ENCODE data around the gene FRMPD4.
"Not testable (repeated sequence)": the region's sequence is repeated elsewhere in the genome, so short reads cannot be mapped to it uniquely, and the experiment has no call there.

Gene FRMPD4

DNA sequence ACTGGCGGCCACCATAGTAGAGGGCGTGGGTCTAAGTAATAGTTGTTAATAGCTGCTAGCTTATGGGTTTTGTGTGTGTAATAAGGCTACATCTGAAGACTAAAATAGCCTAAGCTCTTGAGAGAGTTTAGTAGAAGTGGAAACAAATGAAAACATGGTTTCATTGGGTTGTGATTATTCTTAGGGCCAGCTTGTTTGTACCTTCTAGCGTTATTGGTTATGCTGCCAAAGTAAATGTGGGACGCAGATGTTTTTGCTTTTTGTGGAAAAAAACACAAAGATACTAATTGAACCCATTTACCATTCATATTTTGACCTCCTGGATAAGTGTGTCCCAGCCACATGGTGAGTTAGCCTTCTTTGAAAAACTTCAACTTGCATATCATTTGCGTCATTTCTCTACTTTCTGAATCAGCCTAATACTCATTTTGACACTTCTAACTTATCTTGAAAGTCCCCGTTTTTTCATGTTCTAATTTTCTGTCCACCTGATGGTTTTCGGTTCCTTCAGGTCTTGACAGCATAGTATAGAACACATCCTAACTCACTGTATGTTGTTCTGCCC is 305.3 kb downstream of the FRMPD4 start:
- DNase-seq = no peak

DNA sequence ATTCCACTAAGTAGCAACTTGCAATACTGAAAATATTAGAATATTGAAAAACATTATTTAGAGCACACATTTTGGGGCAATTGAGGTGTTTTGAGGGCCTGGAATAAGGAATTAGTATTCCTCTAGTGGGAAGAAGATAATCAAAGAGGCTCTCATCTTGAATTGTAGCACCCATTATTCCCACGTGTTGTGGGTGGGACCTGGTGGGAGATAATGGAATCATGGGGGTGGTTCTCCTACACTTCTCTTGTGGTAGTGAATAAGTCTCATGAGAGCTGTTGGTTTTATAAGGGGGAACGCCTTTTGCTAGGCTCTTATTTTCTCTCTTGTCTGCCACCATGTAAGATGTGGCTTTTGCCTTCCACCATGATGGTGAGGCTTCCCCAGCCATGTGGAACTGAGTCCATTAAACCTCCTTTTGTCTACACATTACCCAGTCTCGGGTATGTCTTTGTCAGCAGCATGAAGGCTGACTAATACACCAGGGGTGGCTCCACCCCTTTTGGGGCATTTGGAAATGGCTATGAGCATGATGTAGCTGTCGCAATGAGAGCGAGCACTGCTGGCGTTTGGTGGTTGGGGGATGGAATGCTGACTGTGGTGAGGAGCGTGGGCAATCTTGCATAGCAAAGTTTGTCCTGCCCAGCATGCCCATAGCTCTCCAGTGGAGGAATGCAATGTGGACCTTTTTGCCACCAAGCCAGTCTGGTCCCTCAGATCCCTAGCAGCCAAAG is 308.2 kb downstream of the FRMPD4 start:
- peak; percentile 64 for DNase-seq

DNA sequence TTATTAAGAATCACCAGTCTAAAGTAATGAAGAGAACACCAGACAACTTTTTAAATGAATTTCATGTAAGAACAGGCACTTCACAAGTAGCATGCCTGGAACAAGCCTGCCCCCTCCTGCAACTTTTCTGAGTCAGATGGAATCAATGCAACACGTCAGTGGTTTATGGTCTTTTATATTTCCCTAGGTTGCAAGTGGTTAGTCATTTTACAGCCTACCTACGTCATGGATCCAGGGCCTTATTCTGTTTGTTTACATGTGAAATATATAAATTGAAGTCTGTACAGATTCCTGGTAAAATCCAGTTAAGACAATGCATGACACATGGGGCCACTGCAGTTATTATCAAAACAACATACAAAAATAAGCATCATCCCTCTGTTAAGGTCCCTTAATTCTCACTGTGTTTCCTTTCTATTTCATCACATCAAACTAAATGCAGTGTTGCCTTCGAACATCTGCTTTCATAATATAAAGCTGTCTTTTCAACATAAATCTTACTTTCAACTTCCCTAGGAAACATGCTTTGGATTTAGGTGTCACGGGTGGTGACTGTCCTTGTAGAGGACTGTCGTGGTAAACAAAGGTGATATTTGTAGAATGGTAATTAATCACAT is 309.3 kb downstream of the FRMPD4 start:
- DNase-seq = peak; percentile 88

DNA sequence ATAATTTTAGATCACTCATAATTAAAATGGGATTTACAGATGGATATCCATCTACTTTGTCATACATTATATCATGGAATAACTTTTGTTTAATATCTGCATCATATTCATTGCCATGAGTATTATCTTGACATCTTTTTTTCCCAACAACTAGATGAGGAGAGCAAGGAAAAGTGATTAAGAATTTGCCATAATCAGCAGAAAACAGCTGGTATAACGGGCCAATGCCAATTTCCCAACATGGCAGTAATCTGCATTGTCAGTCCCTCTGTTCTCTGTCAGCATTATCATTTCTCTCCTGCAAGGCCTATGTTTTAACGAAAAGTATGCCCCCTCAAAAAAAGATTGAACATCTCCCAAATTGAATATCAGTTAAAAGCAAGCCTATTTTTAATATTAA is 314.0 kb downstream of the FRMPD4 start:
- DNase-seq = no peak

DNA sequence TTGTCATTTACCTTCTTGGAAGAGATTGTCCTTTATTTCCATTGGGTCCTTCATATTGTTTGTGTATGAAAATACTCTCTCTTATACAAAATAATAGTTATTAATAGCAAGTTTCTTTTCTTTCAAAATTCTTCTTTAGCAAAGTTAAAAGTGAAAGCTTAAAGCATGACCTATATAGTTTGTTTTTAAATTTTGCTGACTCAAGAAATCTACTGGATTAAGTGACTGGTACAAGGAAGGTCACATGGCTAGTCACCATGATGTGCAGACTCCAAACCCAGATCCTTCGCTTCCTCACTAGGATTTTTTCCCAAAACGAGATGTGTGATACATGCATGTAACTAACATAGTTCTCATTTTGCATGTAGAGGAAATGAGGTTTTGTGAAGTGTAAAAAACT is 322.7 kb downstream of the FRMPD4 start:
- DNase-seq = no peak

DNA sequence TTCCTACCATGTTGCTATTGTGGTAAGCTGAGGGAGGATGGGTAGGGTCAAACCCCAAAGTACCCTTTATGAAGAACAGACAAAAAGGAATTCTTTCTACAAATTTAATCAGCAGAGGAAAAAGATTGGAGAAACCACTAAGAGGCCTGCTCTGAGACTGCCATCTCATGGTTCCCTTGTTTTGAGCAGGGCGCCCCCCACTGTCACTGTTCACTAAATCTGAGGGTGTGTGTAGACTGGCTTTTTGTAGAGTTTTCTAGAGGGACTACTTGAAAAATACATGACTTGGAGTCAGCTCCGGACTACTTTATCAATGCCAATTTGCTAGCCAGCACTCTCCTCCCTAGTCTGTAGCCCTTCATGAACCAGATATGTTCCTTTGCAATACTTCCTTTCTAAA is 324.8 kb downstream of the FRMPD4 start:
- no peak for DNase-seq

DNA sequence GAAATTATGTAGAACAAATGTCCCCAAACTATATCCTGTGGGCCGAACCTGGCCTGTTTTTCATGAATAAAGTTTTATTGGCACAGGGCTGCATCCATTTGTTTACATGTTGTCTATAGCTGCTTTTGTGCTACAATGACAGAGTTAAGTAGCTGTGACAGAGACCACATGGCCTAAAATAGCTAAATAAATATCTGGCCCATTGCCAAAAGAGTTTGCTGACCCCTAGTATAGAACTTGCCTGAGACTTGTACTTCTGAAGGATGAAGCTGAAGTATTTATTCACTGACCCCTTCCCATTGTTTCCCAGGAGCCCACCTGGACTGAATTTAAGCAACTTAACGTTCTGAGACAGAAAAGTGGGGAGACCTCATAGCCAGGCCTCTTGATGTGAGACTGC is 325.6 kb downstream of the FRMPD4 start:
- DNase-seq = no peak

DNA sequence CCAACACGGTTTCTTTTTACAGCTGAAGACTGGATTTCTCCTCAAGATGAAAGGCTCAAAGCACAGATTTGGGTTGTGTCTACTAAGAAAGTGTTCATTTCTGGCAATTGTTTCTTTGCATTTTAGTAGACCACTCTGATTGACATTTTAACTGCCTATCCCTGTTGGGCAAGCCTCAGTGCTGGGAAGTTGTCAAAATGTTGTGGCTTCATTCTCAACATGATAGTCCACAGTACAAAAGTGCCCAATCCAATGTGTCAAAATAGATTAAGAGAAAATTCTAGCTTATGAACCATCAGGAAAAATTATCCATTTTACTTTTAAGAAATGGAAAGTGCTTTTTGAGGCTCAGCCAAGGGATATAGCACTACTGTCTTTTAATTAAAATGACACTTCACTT is 329.0 kb downstream of the FRMPD4 start:
- no peak for DNase-seq

DNA sequence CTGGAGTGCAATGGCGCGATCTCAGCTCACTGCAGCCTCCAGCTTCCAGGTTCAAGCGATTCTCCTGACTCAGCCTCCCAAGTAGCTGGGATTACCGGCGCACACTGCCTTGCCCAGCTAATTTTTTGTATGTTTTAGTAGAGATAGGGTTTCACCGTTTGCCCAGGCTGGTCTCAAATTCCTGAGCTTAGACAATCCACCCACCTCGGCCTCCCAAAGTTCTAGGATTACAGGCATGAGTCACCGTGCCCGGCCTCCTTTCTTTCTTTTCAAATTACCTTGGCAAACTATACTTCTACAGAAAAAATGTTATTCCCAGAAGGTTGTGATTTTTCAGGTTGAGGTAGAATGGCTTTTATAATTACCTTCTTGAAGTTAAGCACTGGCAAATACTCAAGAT is 331.0 kb downstream of the FRMPD4 start:
- DNase-seq = no peak

DNA sequence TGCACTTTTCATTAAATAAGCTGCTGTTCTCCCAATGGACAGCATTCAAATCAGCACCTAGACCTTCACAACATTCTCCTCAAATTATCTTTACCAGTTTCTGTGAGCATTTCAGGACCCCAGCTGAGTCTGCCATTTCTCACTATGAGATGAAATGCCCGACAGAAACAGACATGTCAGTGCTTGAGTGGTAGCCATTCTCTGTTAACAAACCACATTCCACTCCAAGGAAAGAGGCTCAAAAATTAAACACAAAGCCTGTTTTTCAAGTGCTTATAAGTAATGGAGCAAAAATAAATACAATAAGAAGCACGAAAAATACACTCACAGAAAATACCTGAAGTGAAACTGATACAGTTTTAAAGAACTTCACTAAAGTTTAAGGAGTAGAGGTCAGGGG is 332.8 kb downstream of the FRMPD4 start:
- no peak for DNase-seq

DNA sequence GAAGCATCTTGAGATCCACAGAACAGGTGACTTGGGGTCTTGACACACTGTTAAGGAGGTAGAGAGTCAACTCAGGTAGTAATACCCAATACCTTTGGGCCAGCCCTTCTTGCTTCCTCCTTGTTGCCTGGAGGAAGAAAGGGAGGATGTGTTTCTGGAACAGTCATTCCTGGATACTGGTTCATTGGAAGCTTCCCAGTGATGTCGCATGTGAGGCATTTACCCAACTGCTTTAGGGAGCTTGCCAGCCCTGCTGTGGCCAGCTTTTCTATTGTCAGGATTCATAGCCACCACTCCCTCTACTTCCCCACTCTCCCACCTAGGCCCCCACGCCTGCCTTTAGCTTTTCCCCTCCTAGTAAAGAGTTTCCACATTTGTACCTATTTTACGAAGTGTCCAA is 342.7 kb downstream of the FRMPD4 start:
- peak; percentile 22 for DNase-seq

DNA sequence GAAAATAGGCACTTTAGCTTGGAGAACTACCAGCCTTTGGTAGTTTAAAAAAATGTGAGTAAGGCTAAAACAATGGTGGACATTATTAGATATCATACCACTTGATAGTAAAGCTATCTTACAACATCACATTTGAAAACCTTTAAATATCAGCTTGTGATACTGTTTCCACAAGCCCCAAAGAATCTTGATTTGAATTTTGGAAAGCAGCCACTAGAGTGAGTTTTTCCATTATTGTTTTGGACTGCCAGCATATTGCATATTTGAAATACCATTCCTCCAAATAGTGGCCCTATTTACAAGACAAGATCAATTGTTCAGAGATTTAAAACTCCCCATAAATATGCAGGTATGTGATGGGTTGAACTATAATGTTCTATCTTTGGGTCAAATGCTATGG is 349.9 kb downstream of the FRMPD4 start:
- DNase-seq = peak; percentile 2

DNA sequence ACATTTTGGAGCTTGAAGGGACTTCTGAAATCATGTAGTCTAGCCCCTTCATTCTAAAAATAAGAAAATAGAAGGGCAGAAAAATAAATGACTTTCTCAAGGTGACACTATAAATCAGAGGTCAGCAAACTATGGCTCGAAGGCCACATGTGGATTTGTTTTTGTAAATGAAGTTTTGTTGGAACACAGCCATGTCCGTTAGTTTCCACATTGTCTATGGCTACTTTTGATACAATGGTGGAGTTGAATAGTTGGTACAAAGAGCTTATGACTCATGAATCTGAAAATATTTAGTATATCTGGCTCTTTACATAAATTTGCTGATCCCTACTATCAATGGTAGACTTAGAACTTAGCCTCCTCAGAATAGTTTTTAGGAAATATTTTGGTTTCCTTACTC is 350.5 kb downstream of the FRMPD4 start:
- no peak for DNase-seq

DNA sequence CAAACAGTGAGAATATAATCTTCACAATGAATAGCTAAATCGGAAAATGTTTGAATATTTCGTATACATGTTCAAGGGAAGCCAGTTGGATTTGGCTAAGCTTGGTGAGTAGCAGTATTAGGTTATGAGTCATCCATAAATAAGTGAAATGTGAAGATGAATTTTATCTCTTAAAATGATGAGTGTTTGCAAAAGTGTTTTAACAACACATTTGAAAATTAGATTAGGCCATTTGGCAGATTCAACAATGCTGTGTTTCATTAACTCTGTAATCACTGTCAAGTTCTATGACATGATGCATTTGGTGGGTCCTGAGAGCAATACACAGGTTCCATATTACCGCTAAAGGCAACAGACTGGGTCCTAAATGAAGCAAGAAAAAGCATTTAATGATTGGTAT is 351.1 kb downstream of the FRMPD4 start:
- DNase-seq = no peak

DNA sequence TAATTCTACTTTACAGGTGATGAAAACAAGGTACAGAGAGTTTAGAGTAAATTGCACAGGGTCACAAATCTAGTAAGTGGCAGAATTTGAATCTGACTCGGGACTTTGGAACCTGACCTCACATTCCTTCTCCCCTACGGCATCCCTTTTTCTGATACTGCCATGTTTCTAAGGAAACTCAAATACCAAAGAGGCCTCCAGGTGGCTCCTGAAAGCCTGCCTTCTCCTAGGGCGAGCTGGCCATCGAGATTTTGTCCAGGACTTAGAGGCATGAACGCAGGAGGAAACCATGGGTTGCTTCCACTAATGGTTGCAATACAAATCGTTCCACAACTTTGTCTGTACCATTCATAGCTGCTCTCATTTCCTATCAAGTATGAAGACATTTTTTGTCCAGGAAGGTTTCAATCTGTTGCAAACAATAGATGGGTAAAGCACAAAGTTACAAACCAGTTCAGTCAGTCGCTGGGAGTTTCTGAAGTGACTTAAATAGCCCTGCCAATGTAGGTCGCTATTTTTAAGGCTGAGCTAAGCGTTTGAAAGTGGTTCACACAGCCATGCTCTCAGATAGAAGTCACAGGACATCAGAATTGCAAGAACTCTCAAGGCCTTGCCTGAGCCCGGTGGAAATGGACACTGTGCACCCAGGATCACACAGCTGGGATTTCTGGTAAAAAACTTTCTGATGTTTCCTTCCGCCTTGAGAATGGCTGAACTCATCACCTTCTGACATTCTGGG is 356.3 kb downstream of the FRMPD4 start:
- no peak for DNase-seq

DNA sequence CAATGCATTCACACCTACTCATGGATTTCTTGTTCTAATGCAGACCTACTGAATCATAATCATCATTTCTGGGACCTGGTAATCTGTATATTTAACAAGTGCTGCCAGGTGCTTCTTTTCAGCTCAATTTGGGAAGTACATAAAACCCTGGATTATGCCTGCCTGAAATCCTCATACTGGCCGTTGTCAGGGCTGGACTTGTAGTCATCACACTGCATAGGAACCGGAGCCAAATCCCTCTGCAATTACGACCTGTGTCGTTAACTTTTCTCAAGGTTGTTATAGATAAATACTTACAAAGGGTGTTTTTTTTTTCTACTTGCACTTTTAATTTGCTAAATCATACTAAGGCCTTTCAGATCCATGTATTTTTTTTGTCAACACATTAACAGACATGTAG is 358.1 kb downstream of the FRMPD4 start:
- no peak for DNase-seq

DNA sequence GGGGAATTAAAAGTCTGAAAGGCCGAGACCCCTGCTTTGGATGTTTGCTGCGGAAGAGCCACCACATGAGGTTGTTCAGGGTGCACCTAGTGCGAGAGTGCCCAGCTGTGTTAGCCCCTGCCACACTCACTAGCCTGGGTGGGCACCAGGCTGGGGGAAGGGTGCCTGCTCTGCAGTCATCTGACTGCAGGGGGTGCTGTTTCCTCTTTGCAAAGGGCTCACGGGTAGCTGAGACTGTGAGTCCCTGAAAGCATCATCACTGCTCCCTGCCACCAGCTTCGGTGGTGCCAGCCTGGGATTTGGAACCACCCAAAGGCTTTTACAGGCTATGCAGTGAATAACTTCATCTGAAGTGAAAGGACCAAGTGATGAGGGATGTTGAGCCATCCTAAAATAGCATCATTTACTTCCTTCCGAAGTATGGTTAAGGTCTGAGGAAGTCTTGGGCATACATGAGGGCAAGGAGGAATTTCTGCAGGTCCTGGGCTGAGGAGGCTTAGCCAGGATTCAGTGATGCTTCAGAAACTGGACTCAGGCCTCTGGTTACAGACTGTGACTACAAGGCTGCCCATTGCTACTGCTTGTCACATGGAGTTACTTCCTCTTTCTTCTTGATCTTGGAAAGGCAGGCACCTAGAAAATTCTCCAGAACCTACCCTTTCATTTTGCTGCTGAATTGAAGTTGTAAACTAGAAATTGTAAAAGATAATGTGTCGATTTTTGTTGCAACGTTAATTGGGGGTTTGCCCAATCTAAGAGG is 359.7 kb downstream of the FRMPD4 start:
- no peak for DNase-seq

DNA sequence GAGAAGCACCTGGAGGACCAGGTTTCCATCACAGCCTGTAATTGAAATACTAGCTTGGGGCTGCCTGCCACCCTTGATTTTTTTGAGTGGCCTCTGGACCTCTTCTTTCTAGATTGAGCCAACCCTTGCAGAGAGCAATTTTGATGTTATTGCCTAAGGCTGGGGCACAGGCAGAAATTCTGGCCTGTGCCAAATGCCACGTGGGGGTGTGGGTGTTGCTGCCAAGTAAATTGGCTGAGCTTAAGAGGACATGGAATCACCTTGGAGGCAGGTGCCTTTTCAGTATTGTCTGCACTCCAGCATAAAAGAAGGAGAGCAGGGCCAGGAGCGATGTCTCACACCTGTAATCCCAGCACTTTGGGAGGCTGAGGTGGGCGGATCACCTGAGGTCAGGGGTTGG is 366.9 kb downstream of the FRMPD4 start:
- no peak for DNase-seq

DNA sequence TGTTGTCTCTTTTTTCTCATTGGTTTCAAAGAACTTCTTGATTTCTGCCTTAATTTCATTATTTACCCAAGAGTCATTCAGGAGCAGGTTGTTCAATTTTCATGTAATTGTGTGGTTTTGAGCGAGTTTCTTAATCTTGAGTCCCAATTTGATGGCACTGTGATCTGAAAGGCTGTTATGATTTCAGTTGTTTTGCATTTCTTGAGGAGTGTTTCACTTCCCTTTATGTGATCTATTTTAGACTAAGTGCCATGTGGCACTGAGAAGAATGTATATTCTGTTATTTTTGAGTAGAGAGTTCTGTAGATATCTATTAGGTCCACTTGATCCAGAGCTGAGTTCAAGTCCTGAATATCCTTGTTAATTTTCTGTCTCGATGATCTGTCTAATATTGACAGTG is 377.1 kb downstream of the FRMPD4 start:
- not testable (repeated sequence) for DNase-seq

DNA sequence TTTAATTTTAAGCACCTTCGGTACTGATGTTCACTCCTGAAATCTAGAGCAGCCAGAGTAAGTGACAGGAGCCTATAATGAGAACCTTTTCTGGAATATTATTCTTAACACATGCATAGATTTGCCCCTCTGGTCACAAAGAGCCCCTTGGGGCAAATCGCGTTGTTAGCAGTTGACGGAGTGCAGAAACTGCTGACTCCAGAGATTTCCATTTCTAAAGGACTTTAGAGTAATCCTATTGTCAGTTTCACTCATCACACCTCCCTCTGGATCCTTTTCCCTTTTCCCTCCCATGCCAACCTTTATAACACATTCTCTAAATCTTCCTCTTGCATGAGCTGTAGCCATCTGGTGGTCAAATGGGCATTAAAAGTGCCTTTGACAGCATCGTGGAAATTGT is 388.0 kb downstream of the FRMPD4 start:
- DNase-seq = no peak

DNA sequence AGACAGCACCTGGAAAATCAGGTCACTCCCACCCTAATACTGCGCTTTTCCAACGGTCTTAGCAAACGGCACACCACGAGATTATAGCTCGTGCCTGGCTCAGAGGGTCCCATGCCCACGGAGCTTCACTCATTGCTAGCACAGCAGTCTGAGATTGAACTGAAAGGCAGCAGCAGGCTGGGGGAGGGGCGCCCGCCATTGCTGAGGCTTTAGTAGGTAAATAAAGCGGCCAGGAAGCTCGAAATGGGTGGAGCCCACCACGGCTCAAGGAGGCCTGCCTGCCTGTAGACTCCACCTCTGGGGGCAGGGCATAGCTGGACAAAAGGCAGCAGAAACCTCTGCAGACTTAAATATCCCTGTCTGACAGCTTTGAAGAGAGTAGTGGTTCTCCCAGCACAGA is 399.8 kb downstream of the FRMPD4 start:
- DNase-seq = not testable (repeated sequence)

DNA sequence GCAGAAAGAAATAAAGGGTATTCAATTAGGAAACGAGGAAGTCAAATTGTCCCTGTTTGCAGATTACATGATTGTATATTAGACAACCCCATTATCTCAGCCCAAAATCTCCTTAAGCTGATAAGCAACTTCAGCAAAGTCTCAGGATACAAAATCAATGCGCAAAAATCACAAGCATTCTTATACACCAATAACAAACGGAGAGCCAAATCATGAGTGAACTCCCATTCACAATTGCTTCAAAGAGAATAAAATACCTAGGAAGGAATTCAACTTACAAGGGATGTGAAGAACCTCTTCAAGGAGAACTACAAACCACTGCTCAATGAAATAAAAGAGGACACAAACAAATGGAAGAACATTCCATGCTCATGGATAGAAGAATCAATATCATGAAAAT is 404.0 kb downstream of the FRMPD4 start:
- not testable (repeated sequence) for DNase-seq

DNA sequence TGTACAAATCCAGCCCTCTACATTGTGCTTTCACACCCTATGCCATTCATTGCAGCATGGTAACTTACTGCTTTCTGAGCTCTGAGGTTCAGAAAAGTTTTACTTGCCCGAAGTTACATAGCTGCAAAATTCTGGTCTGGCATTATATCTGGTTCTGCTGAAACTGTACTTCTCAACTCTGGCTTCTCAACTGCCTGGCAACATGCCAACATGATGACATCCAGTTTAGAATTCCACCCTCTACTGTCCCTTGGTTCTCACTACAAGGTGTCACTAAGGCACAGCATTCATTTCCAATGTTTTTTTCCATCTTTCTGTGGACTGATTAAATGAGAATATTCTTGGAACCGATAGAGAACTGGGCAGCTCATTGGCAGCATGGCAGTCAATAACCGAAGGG is 410.1 kb downstream of the FRMPD4 start:
- DNase-seq = no peak

Measured in fibroblast of skin of right biceps (primary cell).